Activated CD4-positive, alpha-beta T cell treated with anti-CD3 and anti-CD28 coated beads for 48 hours (primary cell): ENCODE results near the gene TUB.

ENCODE experiments used
- DNase-seq: peaks from one replicate; pipeline ENCODE4 v3.0.0-alpha.2; 2020

TUB gene

GRCh38 chr11:8109675-8110074, 28.7 kb downstream of the TUB start:
- no peak for DNase-seq

- DNase-seq: no peak
Observed at GRCh38 chr11:8110396-8110795, 29.4 kb downstream of the TUB start.

- DNase-seq: no peak
Observed at GRCh38 chr11:8111636-8112035, 30.6 kb downstream of the TUB start.

- no peak for DNase-seq
Observed at GRCh38 chr11:8122173-8122764, 41.3 kb downstream of the TUB start.

- no peak for DNase-seq
Observed at GRCh38 chr11:8126649-8127289, 45.8 kb downstream of the TUB start.

GRCh38 chr11:8127447-8127846, 46.4 kb downstream of the TUB start:
- DNase-seq: no peak

- no peak for DNase-seq
Observed at GRCh38 chr11:8138526-8138925, 57.5 kb downstream of the TUB start.

- DNase-seq: no peak
Observed at GRCh38 chr11:8149726-8150125, 68.7 kb downstream of the TUB start.
